PC-3 (cell line): ENCODE results near the gene NRCAM. TPM values are rescaled to one million over a fixed set of nuclear protein-coding genes. Genes with fewer than 3 reads are reported as not detected.

ENCODE experiments used
- ATAC-seq: fragments of 200-7000 bp; cut with Tn5 transposase; 2 replicates; pipeline ENCODE4 v1.9.1; 2020; ENCODE audit warnings: mild to moderate bottlenecking, moderate library complexity
- BruUV-seq: library from RNA; stranded (reverse); fragments of 400-500 nt; replicated peaks from 2 replicates; lab custom pipeline; 2021; lab: Mats Ljungman, UMichigan
- CTCF ChIA-PET: fragments of 300-600 bp; sonication (Branson Sonifier 250); formaldehyde crosslinking; loops from one replicate; lab custom pipeline; 2022; ENCODE audit warnings: antibody characterized with exemption; lab: Charles Lee
- POLR2A ChIA-PET: fragments of 300-600 bp; sonication (Branson Sonifier 250); formaldehyde crosslinking; loops from one replicate; lab custom pipeline; 2022; ENCODE audit warnings: antibody characterized with exemption; ENCODE audit not compliant: unreplicated experiment; lab: Charles Lee
- DNase-seq: peaks from one replicate; pipeline ENCODE4 v3.0.0-alpha.2; 2015
- H2AFZ ChIP-seq: fragments of 300-600 bp; sonication (generic); 2 replicates; pipeline ENCODE4 v1.6.0; 2016; ENCODE audit warnings: antibody characterized with exemption, low read length
- H3F3A ChIP-seq: fragments of 300-600 bp; sonication (generic); one replicate; pipeline ENCODE4 v1.6.0; 2017; ENCODE audit warnings: antibody characterized with exemption, low read length, control low read depth, mild to moderate bottlenecking; ENCODE audit not compliant: unreplicated experiment
- H3K27ac ChIP-seq: fragments of 300-600 bp; sonication (generic); 2 replicates; pipeline ENCODE4 v1.5.1; 2016; ENCODE audit warnings: mild to moderate bottlenecking, low read length
- H3K27me3 ChIP-seq: fragments of 300-600 bp; sonication (generic); 2 replicates; pipeline ENCODE4 v1.6.1; 2016; ENCODE audit warnings: low read length, mixed read lengths
- H3K36me3 ChIP-seq: fragments of 300-600 bp; sonication (generic); 2 replicates; pipeline ENCODE4 v1.6.1; 2016; ENCODE audit warnings: low read depth, mixed run types, low read length, mixed read lengths
- H3K4me1 ChIP-seq: fragments of 300-600 bp; sonication (generic); 2 replicates; pipeline ENCODE4 v1.5.1; 2016; ENCODE audit warnings: low read length; ENCODE audit not compliant: insufficient read depth
- H3K4me2 ChIP-seq: fragments of 300-600 bp; sonication (generic); 2 replicates; pipeline ENCODE4 v1.6.0; 2016; ENCODE audit warnings: low read length
- H3K4me3 ChIP-seq: fragments of 300-600 bp; sonication (generic); 2 replicates; pipeline ENCODE4 v1.5.1; 2016; ENCODE audit warnings: mild to moderate bottlenecking, low read length, mixed read lengths
- H3K79me2 ChIP-seq: fragments of 300-600 bp; sonication (generic); 2 replicates; pipeline ENCODE4 v1.6.1; 2017; ENCODE audit warnings: low read length, mixed read lengths
- H3K9ac ChIP-seq: fragments of 300-600 bp; sonication (generic); 2 replicates; pipeline ENCODE4 v1.6.0; 2016; ENCODE audit warnings: mild to moderate bottlenecking, low read length
- H3K9me2 ChIP-seq: fragments of 300-600 bp; sonication (generic); replicated peaks from 2 replicates; pipeline ENCODE4 v1.6.1; 2016; ENCODE audit warnings: mixed run types, low read length, mixed read lengths
- H3K9me3 ChIP-seq: fragments of 300-600 bp; sonication (generic); 2 replicates; pipeline ENCODE4 v1.6.1; 2016; ENCODE audit warnings: low read length, mixed read lengths
- H4K20me1 ChIP-seq: fragments of 300-600 bp; sonication (generic); 2 replicates; pipeline ENCODE4 v1.6.1; 2016; ENCODE audit warnings: low read length, mixed read lengths
- EZH2 ChIP-seq: fragments of 300-600 bp; sonication (generic); IDR thresholded peaks from one replicate; pipeline ENCODE4 v1.6.1; 2017; ENCODE audit warnings: antibody characterized with exemption, mild to moderate bottlenecking, low read length; ENCODE audit not compliant: unreplicated experiment
- EZH2phosphoT487 ChIP-seq: fragments of 300-600 bp; sonication (generic); IDR thresholded peaks from 2 replicates; pipeline ENCODE4 v1.6.1; 2018; ENCODE audit warnings: mild to moderate bottlenecking, antibody characterized with exemption, low read length, borderline replicate concordance
- intact Hi-C: fragments of 100-400 bp; cut with micrococcal nuclease; formaldehyde crosslinking; loops from 2 replicates; pipeline ENCODE4 v1.9.0; 2023
- total RNA-seq: library from RNA; depleted of rRNA; stranded (reverse); fragments of >200 nt; gene quantifications from 2 replicates; pipeline ENCODE4 v1.2.3, GENCODE V29; 2014
- TF ChIP-seq, protein P1 (sequence below): fragments of 300-600 bp; sonication (generic); conservative IDR thresholded peaks from 2 replicates; pipeline ENCODE4 v1.5.1; 2017; ENCODE audit warnings: antibody characterized with exemption, low read depth, mild to moderate bottlenecking, low read length

NRCAM gene
- total RNA-seq, 1 experiment from 2014 or later: not detected

DNA sequence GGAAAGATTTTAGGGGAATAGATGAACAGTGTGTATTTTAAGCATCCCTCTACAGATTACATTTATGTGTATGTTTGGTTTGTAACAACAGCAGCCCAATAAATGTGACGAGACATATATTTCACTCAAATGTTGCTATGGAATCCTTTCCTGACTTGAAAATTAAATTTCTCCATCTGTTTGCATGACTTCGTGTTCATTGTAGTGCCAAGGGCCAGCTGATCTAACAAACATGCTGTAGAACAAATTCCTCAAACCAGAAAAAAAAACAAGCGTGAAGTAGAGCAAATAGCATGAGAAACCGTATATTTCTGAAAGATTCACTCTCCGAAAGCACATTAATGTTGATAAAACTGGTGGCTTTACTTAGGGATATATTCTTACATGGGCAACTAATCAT lies 87.8 kb downstream of the NRCAM start:
- H2AFZ ChIP-seq: no peak overlapping the region
- POLR2A ChIA-PET: no interaction called here
- BruUV-seq: no TSS peak
- H3K27ac ChIP-seq: no peak overlapping the region
- CTCF ChIA-PET: no interaction called here
- no peak overlapping the region for H3K9ac ChIP-seq
- H3K4me1 ChIP-seq: peaks cover 3% of the 10 kb centered on the region; the same call in 1 of the 2 replicates
- no peaks in the 10 kb centered on the region for H3K36me3 ChIP-seq
- ATAC-seq (no peak), DNase-seq (no peak)
- H3K9me2 ChIP-seq: no peaks in the 10 kb centered on the region
- no peaks in the 10 kb centered on the region for H3K9me3 ChIP-seq
- intact Hi-C loops: no loop called here
- H3K4me3 ChIP-seq: no peak overlapping the region
- TF ChIP-seq EZH2: no peak
- TF ChIP-seq, protein P1, sequence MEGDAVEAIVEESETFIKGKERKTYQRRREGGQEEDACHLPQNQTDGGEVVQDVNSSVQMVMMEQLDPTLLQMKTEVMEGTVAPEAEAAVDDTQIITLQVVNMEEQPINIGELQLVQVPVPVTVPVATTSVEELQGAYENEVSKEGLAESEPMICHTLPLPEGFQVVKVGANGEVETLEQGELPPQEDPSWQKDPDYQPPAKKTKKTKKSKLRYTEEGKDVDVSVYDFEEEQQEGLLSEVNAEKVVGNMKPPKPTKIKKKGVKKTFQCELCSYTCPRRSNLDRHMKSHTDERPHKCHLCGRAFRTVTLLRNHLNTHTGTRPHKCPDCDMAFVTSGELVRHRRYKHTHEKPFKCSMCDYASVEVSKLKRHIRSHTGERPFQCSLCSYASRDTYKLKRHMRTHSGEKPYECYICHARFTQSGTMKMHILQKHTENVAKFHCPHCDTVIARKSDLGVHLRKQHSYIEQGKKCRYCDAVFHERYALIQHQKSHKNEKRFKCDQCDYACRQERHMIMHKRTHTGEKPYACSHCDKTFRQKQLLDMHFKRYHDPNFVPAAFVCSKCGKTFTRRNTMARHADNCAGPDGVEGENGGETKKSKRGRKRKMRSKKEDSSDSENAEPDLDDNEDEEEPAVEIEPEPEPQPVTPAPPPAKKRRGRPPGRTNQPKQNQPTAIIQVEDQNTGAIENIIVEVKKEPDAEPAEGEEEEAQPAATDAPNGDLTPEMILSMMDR: no peak
- TF ChIP-seq EZH2phosphoT487: no peak
- H3K27me3 ChIP-seq: peaks cover 14% of the 10 kb centered on the region; the same call in 1 of the 2 replicates
- no peak overlapping the region for H3K4me2 ChIP-seq
- H3K79me2 ChIP-seq: no peaks in the 10 kb centered on the region
- no peaks in the 10 kb centered on the region for H4K20me1 ChIP-seq
- H3F3A ChIP-seq: no peaks in the 10 kb centered on the region

DNA sequence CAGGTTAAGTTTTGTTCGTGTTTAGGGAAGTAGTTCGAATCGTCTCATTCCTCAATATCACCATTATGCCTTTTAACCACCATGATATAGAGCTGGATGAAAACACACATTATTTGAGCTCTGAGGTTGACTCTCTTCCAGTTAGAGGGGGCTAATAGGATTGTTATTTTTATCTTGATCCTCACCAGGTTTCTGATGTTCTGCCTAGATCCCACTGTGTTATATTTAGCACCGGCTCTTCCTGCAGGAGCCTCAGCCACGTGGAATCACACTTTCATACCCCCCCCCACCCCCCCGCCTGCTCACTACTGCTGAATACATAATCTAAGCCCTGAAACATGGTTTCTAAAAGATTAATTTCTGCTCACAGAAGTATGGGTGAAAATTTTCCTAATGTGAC lies 88.3 kb downstream of the NRCAM start:
- Histone ChIP-seq H2AFZ (no peak overlapping the region), H3K4me3 (no peak overlapping the region), H3K27ac (no peak overlapping the region), H3K27me3 (peaks cover 14% of the 10 kb centered on the region; the same call in 1 of the 2 replicates), H3K9me2 (no peaks in the 10 kb centered on the region), H3K9me3 (no peaks in the 10 kb centered on the region), H3K79me2 (no peaks in the 10 kb centered on the region), H3F3A (no peaks in the 10 kb centered on the region), H3K4me1 (peaks cover 3% of the 10 kb centered on the region; the same call in 1 of the 2 replicates), H3K9ac (no peak overlapping the region), H3K36me3 (no peaks in the 10 kb centered on the region), H4K20me1 (no peaks in the 10 kb centered on the region), H3K4me2 (no peak overlapping the region)
- BruUV-seq: no TSS peak
- ATAC-seq (no peak), DNase-seq (no peak)
- POLR2A ChIA-PET: no interaction called here
- intact Hi-C loops: no loop called here
- CTCF ChIA-PET: no interaction called here
- no peak for TF ChIP-seq EZH2phosphoT487
- no peak for TF ChIP-seq EZH2
- TF ChIP-seq, protein P1: no peak

DNA sequence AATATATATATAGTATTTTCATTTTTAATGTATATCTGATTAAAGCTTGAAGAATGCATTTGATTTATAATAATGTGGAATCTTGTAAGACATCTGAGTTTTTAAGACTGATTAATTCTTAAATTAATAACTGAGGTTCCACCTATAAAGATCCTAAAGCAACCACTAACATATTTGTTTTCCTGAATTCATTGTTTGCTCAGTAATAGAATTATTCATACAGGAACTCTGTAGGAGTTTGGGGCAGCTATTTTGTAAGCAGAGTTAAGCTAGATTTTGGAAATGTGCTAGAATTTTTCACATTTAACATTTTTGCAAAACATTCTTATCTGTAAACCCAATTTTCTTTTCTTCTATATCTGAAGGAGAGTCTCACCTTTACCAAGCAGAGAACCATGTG lies 88.9 kb downstream of the NRCAM start:
- no peaks in the 10 kb centered on the region for H3K9me2 ChIP-seq
- POLR2A ChIA-PET: interaction anchor here (0.6 kb wide), 1 partner anchor 16 kb away, joined by 4 read pairs; no protein-coding TSS in a partner anchor

More for the DNA sequence above, 88.9 kb downstream of the NRCAM start:
- Histone ChIP-seq H3K27me3 (peaks cover 14% of the 10 kb centered on the region; the same call in 1 of the 2 replicates), H2AFZ (no peak overlapping the region), H3K4me1 (peaks cover 3% of the 10 kb centered on the region; the same call in 1 of the 2 replicates), H3K9ac (no peak overlapping the region), H4K20me1 (no peaks in the 10 kb centered on the region), H3K4me2 (no peak overlapping the region), H3F3A (no peaks in the 10 kb centered on the region), H3K27ac (no peak overlapping the region), H3K79me2 (no peaks in the 10 kb centered on the region), H3K36me3 (no peaks in the 10 kb centered on the region), H3K4me3 (no peak overlapping the region), H3K9me3 (no peaks in the 10 kb centered on the region)
- ATAC-seq: peak; percentile 67
- peak; percentile 23 for DNase-seq
- TF ChIP-seq, protein P1: no peak
- TF ChIP-seq EZH2phosphoT487 (no peak), EZH2 (no peak)
- BruUV-seq: no TSS peak
- CTCF ChIA-PET: no interaction called here
- intact Hi-C loops: no loop called here
